ENCODE measurements around the gene EHMT2.

The EHMT2 gene

DNA sequence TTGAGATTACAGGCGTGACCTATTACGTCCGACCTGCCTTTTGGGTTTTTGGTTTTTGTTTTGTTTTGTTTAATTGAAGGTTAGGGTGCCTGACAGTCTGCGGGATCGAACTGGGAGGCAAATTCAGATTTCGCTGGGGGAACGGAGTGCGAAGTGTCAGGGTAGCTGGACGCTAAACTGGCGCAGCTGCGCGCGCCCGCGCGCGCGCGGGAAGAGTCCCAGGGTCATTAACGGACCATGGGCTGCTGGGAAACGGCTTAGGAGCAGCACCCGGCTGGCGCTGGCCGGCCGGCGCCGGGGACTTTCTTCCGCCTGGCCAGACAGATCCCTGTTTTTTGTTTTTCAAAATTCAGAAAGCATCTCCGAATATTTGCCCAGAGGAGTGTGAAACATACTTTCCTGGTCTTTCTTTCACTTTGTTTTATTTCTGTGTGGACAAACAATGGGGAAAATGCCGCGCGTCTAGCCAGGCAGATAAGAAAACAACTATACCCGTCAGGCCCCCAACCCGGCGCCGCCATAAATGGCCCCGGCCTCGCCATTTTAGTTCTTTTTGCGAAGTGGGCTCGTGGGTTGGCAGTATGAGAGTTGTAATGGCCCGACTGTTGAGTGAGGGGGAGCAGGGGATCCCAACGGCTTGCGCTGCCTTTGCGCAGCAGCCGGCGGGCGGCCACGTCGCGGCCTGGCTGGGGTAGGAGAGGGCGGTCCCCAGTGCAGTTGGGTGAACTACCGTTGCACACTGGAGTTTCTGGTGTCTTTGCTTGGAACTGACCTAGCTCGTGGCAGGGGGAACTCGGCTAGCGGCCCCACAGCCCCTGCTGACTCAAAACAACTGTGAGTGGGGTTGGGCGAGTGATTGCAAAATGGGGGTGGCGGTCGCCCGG lies 62.9 kb downstream of the EHMT2 start (continued):
- TF ChIP-seq, protein P1, sequence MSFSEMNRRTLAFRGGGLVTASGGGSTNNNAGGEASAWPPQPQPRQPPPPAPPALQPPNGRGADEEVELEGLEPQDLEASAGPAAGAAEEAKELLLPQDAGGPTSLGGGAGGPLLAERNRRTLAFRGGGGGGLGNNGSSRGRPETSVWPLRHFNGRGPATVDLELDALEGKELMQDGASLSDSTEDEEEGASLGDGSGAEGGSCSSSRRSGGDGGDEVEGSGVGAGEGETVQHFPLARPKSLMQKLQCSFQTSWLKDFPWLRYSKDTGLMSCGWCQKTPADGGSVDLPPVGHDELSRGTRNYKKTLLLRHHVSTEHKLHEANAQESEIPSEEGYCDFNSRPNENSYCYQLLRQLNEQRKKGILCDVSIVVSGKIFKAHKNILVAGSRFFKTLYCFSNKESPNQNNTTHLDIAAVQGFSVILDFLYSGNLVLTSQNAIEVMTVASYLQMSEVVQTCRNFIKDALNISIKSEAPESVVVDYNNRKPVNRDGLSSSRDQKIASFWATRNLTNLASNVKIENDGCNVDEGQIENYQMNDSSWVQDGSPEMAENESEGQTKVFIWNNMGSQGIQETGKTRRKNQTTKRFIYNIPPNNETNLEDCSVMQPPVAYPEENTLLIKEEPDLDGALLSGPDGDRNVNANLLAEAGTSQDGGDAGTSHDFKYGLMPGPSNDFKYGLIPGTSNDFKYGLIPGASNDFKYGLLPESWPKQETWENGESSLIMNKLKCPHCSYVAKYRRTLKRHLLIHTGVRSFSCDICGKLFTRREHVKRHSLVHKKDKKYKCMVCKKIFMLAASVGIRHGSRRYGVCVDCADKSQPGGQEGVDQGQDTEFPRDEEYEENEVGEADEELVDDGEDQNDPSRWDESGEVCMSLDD (tag by site-specific recombination; IDR thresholded peaks at IDR 0.05) = peak; percentile 60
- 0 out of 2 replicates have a peak, but pooled peaks have one; percentile 11 for TF ChIP-seq ZNF146 (tag by site-specific recombination; IDR thresholded peaks at IDR 0.05)
- TF ChIP-seq SP7 (tag by site-specific recombination; IDR thresholded peaks at IDR 0.05) = peak; percentile 97
- peak; percentile 91 for TF ChIP-seq ZEB2 (tag by site-specific recombination; IDR thresholded peaks at IDR 0.05)
- peak; percentile 44; the same call in 1 of the 2 replicates for TF ChIP-seq ZNF391 (tag by site-specific recombination; IDR thresholded peaks at IDR 0.05; ENCODE audit: borderline replicate concordance, low read depth)
- TF ChIP-seq ZNF544 (tag by site-specific recombination; IDR thresholded peaks at IDR 0.05) = no peak
- TF ChIP-seq HOXC10 (CRISPR knock-in tag; IDR thresholded peaks at IDR 0.05) = no peak
- TF ChIP-seq ZNF140 (tag by site-specific recombination; IDR thresholded peaks at IDR 0.05) = no peak
- TF ChIP-seq, protein P2, sequence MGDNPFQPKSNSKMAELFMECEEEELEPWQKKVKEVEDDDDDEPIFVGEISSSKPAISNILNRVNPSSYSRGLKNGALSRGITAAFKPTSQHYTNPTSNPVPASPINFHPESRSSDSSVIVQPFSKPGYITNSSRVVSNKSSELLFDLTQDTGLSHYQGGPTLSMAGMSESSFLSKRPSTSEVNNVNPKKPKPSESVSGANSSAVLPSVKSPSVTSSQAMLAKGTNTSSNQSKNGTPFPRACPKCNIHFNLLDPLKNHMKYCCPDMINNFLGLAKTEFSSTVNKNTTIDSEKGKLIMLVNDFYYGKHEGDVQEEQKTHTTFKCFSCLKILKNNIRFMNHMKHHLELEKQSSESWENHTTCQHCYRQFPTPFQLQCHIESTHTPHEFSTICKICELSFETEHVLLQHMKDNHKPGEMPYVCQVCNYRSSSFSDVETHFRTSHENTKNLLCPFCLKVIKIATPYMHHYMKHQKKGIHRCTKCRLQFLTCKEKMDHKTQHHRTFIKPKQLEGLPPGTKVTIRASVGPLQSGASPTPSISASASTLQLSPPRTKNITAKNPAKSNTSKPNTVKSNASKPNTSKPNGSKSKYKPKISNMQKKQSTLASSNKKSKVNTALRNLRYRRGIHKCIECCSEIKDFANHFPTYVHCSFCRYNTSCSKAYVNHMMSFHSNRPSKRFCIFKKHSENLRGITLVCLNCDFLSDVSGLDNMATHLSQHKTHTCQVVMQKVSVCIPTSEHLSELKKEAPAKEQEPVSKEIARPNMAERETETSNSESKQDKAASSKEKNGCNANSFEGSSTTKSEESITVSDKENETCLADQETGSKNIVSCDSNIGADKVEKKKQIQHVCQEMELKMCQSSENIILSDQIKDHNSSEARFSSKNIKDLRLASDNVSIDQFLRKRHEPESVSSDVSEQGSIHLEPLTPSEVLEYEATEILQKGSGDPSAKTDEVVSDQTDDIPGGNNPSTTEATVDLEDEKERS (tag by site-specific recombination; IDR thresholded peaks at IDR 0.05) = no peak; the same call in 1 of the 2 replicates
- TF ChIP-seq, protein P3, sequence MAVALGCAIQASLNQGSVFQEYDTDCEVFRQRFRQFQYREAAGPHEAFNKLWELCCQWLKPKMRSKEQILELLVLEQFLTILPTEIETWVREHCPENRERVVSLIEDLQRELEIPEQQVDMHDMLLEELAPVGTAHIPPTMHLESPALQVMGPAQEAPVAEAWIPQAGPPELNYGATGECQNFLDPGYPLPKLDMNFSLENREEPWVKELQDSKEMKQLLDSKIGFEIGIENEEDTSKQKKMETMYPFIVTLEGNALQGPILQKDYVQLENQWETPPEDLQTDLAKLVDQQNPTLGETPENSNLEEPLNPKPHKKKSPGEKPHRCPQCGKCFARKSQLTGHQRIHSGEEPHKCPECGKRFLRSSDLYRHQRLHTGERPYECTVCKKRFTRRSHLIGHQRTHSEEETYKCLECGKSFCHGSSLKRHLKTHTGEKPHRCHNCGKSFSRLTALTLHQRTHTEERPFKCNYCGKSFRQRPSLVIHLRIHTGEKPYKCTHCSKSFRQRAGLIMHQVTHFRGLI (tag by site-specific recombination; IDR thresholded peaks at IDR 0.05) = peak; percentile 11; the same call in 1 of the 2 replicates
- TF ChIP-seq ZNF16 (tag by site-specific recombination; IDR thresholded peaks at IDR 0.05; ENCODE audit: low read depth) = no peak
- peak; percentile 41; the same call in 1 of the 2 replicates for TF ChIP-seq ZNF501 (tag by site-specific recombination; IDR thresholded peaks at IDR 0.05)
- TF ChIP-seq, protein P4, sequence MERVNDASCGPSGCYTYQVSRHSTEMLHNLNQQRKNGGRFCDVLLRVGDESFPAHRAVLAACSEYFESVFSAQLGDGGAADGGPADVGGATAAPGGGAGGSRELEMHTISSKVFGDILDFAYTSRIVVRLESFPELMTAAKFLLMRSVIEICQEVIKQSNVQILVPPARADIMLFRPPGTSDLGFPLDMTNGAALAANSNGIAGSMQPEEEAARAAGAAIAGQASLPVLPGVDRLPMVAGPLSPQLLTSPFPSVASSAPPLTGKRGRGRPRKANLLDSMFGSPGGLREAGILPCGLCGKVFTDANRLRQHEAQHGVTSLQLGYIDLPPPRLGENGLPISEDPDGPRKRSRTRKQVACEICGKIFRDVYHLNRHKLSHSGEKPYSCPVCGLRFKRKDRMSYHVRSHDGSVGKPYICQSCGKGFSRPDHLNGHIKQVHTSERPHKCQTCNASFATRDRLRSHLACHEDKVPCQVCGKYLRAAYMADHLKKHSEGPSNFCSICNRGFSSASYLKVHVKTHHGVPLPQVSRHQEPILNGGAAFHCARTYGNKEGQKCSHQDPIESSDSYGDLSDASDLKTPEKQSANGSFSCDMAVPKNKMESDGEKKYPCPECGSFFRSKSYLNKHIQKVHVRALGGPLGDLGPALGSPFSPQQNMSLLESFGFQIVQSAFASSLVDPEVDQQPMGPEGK (tag by site-specific recombination; IDR thresholded peaks at IDR 0.05) = peak; percentile 73
- TF ChIP-seq, protein P5, sequence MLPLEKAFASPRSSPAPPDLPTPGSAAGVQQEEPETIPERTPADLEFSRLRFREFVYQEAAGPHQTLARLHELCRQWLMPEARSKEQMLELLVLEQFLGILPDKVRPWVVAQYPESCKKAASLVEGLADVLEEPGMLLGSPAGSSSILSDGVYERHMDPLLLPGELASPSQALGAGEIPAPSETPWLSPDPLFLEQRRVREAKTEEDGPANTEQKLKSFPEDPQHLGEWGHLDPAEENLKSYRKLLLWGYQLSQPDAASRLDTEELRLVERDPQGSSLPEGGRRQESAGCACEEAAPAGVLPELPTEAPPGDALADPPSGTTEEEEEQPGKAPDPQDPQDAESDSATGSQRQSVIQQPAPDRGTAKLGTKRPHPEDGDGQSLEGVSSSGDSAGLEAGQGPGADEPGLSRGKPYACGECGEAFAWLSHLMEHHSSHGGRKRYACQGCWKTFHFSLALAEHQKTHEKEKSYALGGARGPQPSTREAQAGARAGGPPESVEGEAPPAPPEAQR (tag by site-specific recombination; IDR thresholded peaks at IDR 0.05) = no peak
- TF ChIP-seq ZBTB48 (tag by site-specific recombination; IDR thresholded peaks at IDR 0.05) = peak; percentile 87
- no peak for TF ChIP-seq ZBTB1 (tag by site-specific recombination; IDR thresholded peaks at IDR 0.05)
- TF ChIP-seq ZNF133 (tag by site-specific recombination; IDR thresholded peaks at IDR 0.05) = no peak
- TF ChIP-seq PRDM1 (tag by site-specific recombination; IDR thresholded peaks at IDR 0.05) = no peak
- no peak for TF ChIP-seq ZNF302 (tag by site-specific recombination; IDR thresholded peaks at IDR 0.05; ENCODE audit: low read depth)
- no peak for TF ChIP-seq ZNF266 (tag by site-specific recombination; IDR thresholded peaks at IDR 0.05; ENCODE audit: low read depth)
- no peak for TF ChIP-seq ZNF138 (tag by site-specific recombination; IDR thresholded peaks at IDR 0.05; ENCODE audit: borderline replicate concordance)
- no peak for TF ChIP-seq ZNF549 (tag by site-specific recombination; IDR thresholded peaks at IDR 0.05)
- no peak for TF ChIP-seq ZNF473 (tag by site-specific recombination; IDR thresholded peaks at IDR 0.05)
- no peak for TF ChIP-seq ZNF416 (tag by site-specific recombination; IDR thresholded peaks at IDR 0.05)
- TF ChIP-seq SCRT2 (tag by site-specific recombination; IDR thresholded peaks at IDR 0.05) = peak; percentile 40; the same call in 1 of the 2 replicates
- TF ChIP-seq ZNF623 (tag by site-specific recombination; IDR thresholded peaks at IDR 0.05) = 0 out of 2 replicates have a peak, but pooled peaks have one; percentile 36
- TF ChIP-seq KLF16 (tag by site-specific recombination; IDR thresholded peaks at IDR 0.05) = 0 out of 2 replicates have a peak, but pooled peaks have one; percentile 20
